ENCODE measurements around the gene MFNG. TPM values are rescaled to one million over a fixed set of nuclear protein-coding genes. Genes with fewer than 3 reads are reported as not detected.

MFNG gene
- total RNA-seq, 1 donor from 2014 or later: 2.3 TPM

- H3K27me3 Mint-ChIP-seq (ENCODE audit: insufficient read depth, low read depth): peaks cover 33% of the 10 kb centered on the region
- no peak overlapping the region for H3K27ac Mint-ChIP-seq
- TF ChIP-seq EZH2phosphoT487 (IDR thresholded peaks at IDR 0.05): no peak
- TF ChIP-seq CTCF (IDR thresholded peaks at IDR 0.05): no peak
- TF ChIP-seq EZH2 (IDR thresholded peaks at IDR 0.05): no peak
Observed at GRCh38 chr22:37462436-37462835, 23.7 kb downstream of the MFNG start.

DNA sequence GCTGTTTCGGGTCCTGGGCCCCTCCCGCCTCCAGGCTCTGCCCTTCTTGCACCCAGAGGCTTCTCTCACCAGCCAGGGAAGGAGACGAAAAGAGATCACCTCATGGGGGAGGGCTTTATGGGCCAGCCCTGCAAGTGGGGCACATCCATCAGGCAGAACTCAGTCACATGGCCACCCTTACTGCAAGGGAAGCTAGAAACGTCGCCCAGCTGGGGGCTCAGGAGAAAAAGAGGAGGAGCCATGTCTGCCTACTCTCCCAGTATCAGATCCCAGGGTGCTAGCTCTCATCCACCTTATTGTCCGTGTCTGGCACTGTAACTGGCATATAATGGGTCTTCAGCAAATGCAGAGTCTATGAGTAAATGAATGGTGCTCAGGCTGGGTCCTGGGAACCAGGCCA, 24.2 kb downstream of the MFNG start:
- H3K4me2 ChIP-seq: no peak overlapping the region
- no peaks in the 10 kb centered on the region for H3K36me3 ChIP-seq
- no peaks in the 10 kb centered on the region for H3K4me1 ChIP-seq
- no peak overlapping the region for H3K27ac Mint-ChIP-seq
- no peak overlapping the region for H3K9ac ChIP-seq
- no peak overlapping the region for H2AFZ ChIP-seq (replicated peaks)
- H3K79me2 ChIP-seq (ENCODE audit: low read depth): no peaks in the 10 kb centered on the region
- no peak overlapping the region for H3K27ac ChIP-seq
- TF ChIP-seq EZH2phosphoT487 (IDR thresholded peaks at IDR 0.05): no peak
- TF ChIP-seq CTCF (IDR thresholded peaks at IDR 0.05): no peak
- TF ChIP-seq EZH2 (IDR thresholded peaks at IDR 0.05): no peak
- H3K9me3 ChIP-seq (ENCODE audit: low read depth): no peaks in the 10 kb centered on the region
- peaks cover 10% of the 10 kb centered on the region for H4K20me1 ChIP-seq (ENCODE audit: low read depth)
- H3K4me3 Mint-ChIP-seq: no peak overlapping the region
- H3K4me3 ChIP-seq: no peak overlapping the region
- H3F3A ChIP-seq (ENCODE audit: low read depth): no peaks in the 10 kb centered on the region
- H3K9me3 Mint-ChIP-seq: peaks cover 4% of the 10 kb centered on the region
- peaks cover 8% of the 10 kb centered on the region for H3K27me3 ChIP-seq
- no peaks in the 10 kb centered on the region for H3K36me3 Mint-ChIP-seq
- H3K4me1 Mint-ChIP-seq: peaks cover 18% of the 10 kb centered on the region
- peaks cover 34% of the 10 kb centered on the region for H3K27me3 Mint-ChIP-seq (ENCODE audit: insufficient read depth, low read depth)
- DNase-seq (ENCODE audit: low spot score): no peak

More at GRCh38 chr22:37462436-37462835, 23.7 kb downstream of the MFNG start:
- Mint-ChIP-seq H3K9me3 (peaks cover 3% of the 10 kb centered on the region), H3K4me3 (no peak overlapping the region), H3K36me3 (no peaks in the 10 kb centered on the region), H3K4me1 (peaks cover 18% of the 10 kb centered on the region)
- DNase-seq (ENCODE audit: low spot score): no peak
- no peaks in the 10 kb centered on the region for H3K79me2 ChIP-seq (ENCODE audit: low read depth)
- no peak overlapping the region for H3K4me2 ChIP-seq
- H2AFZ ChIP-seq (replicated peaks): no peak overlapping the region
- no peak overlapping the region for H3K9ac ChIP-seq
- peaks cover 8% of the 10 kb centered on the region for H3K27me3 ChIP-seq
- H3F3A ChIP-seq (ENCODE audit: low read depth): no peaks in the 10 kb centered on the region
- H3K4me3 ChIP-seq: no peak overlapping the region
- H3K9me3 ChIP-seq (ENCODE audit: low read depth): no peaks in the 10 kb centered on the region
- H3K4me1 ChIP-seq: peaks cover 4% of the 10 kb centered on the region
- H4K20me1 ChIP-seq (ENCODE audit: low read depth): peaks cover 8% of the 10 kb centered on the region
- no peaks in the 10 kb centered on the region for H3K36me3 ChIP-seq
- H3K27ac ChIP-seq: no peak overlapping the region

DNA sequence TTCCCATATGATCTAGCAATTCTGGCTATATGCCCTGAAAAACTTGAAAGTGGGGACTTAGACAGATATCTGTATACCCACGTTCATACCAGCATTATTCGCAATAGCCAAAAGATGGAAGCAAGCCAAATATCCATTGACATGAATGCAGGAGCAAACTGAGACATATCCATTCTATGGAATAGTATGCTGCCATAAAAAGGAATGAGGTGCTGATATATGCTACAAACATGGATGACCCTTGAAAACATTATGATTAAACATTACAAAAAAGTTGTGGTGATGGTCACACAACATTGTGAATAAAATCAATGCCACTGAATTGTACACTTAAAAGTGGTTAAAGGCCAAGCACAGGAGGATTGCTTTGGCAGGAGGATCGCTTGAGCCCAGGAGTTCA, 25.5 kb downstream of the MFNG start:
- H3K4me3 ChIP-seq: no peak overlapping the region
- DNase-seq (ENCODE audit: low spot score): no peak
- H3K9me3 ChIP-seq (ENCODE audit: low read depth): no peaks in the 10 kb centered on the region
- no peak overlapping the region for H3K4me2 ChIP-seq
- H3K9ac ChIP-seq: no peak overlapping the region
- Mint-ChIP-seq H3K9me3 (peaks cover 3% of the 10 kb centered on the region), H3K4me1 (peaks cover 29% of the 10 kb centered on the region), H3K4me3 (no peak overlapping the region), H3K27me3 (ENCODE audit: insufficient read depth, low read depth) (peaks cover 30% of the 10 kb centered on the region), H3K36me3 (no peaks in the 10 kb centered on the region), H3K27ac (no peak overlapping the region)
- TF ChIP-seq EZH2 (IDR thresholded peaks at IDR 0.05): no peak
- TF ChIP-seq EZH2phosphoT487 (IDR thresholded peaks at IDR 0.05): no peak
- no peak for TF ChIP-seq CTCF (IDR thresholded peaks at IDR 0.05)
- no peaks in the 10 kb centered on the region for H3K36me3 ChIP-seq
- peaks cover 8% of the 10 kb centered on the region for H3K27me3 ChIP-seq
- H3F3A ChIP-seq (ENCODE audit: low read depth): no peaks in the 10 kb centered on the region
- H2AFZ ChIP-seq (replicated peaks): no peak overlapping the region
- H3K27ac ChIP-seq: no peak overlapping the region
- peaks cover 11% of the 10 kb centered on the region for H4K20me1 ChIP-seq (ENCODE audit: low read depth)
- H3K79me2 ChIP-seq (ENCODE audit: low read depth): no peaks in the 10 kb centered on the region
- peaks cover 7% of the 10 kb centered on the region for H3K4me1 ChIP-seq

Measured in neural progenitor cell (in vitro differentiated cells).